HEK293 (cell line): ENCODE data around the gene ACAA1.

Experiments
- HOXA7 ChIP-seq: sonication (generic); formaldehyde crosslinking; IDR thresholded peaks from 2 replicates; pipeline ENCODE4 v1.8.1; 2022; ENCODE audit warnings: missing genetic modification reagents, borderline replicate concordance
- MYNN ChIP-seq: fragments of 450-650 bp; formaldehyde crosslinking; IDR thresholded peaks from 2 replicates; pipeline ENCODE4 v1.5.1; 2016; ENCODE audit warnings: missing biosample characterization, missing genetic modification characterization, borderline replicate concordance
- MZF1 ChIP-seq: fragments of 450-650 bp; formaldehyde crosslinking; IDR thresholded peaks from 2 replicates; pipeline ENCODE4 v1.5.1; 2017; ENCODE audit warnings: missing biosample characterization, missing genetic modification characterization, borderline replicate concordance
- RBAK ChIP-seq: fragments of 450-650 bp; formaldehyde crosslinking; IDR thresholded peaks from 2 replicates; pipeline ENCODE4 v1.5.1; 2016; ENCODE audit warnings: missing biosample characterization, missing genetic modification characterization
- YY1 ChIP-seq: fragments of 450-650 bp; formaldehyde crosslinking; IDR thresholded peaks from 2 replicates; pipeline ENCODE4 v1.5.1; 2018; ENCODE audit warnings: missing biosample characterization, missing genetic modification characterization
- ZNF239 ChIP-seq: fragments of 450-650 bp; formaldehyde crosslinking; IDR thresholded peaks from 2 replicates; pipeline ENCODE4 v1.5.1; 2016; ENCODE audit warnings: missing biosample characterization, missing genetic modification characterization
- ZNF354C ChIP-seq: fragments of 450-650 bp; formaldehyde crosslinking; IDR thresholded peaks from 2 replicates; pipeline ENCODE4 v1.5.1; 2016; ENCODE audit warnings: missing biosample characterization, missing genetic modification characterization, low read depth, borderline replicate concordance
- TF ChIP-seq, protein P1 (sequence below): fragments of 450-650 bp; formaldehyde crosslinking; IDR thresholded peaks from 2 replicates; pipeline ENCODE4 v1.5.1; 2016; ENCODE audit warnings: missing biosample characterization, missing genetic modification characterization
- TF ChIP-seq, protein P2 (sequence below): fragments of 450-650 bp; formaldehyde crosslinking; IDR thresholded peaks from 2 replicates; pipeline ENCODE4 v1.5.1; 2016; ENCODE audit warnings: missing biosample characterization, missing genetic modification characterization
- TF ChIP-seq, protein P3 (sequence below): fragments of 450-650 bp; formaldehyde crosslinking; IDR thresholded peaks from 2 replicates; pipeline ENCODE4 v1.5.1; 2017; ENCODE audit warnings: missing biosample characterization, missing genetic modification characterization
- TF ChIP-seq, protein P4 (sequence below): fragments of 450-650 bp; formaldehyde crosslinking; IDR thresholded peaks from 2 replicates; pipeline ENCODE4 v1.5.1; 2016; ENCODE audit warnings: missing biosample characterization, missing genetic modification characterization
- TF ChIP-seq, protein P5 (sequence below): IDR thresholded peaks from 2 replicates; pipeline ENCODE4 v1.6.1; 2011; ENCODE audit warnings: mild to moderate bottlenecking, low read depth, low read length, borderline replicate concordance

DNA sequence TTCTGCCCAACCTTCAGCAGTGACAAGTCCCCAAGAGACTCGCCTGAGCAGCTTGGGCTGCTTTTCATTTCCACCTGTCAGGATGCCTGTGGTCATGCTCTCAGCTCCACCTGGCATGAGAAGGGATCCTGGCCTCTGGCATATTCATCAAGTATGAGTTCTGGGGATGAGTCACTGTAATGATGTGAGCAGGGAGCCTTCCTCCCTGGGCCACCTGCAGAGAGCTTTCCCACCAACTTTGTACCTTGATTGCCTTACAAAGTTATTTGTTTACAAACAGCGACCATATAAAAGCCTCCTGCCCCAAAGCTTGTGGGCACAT lies 5.0 kb upstream of the ACAA1 start:
- TF ChIP-seq, protein P1, sequence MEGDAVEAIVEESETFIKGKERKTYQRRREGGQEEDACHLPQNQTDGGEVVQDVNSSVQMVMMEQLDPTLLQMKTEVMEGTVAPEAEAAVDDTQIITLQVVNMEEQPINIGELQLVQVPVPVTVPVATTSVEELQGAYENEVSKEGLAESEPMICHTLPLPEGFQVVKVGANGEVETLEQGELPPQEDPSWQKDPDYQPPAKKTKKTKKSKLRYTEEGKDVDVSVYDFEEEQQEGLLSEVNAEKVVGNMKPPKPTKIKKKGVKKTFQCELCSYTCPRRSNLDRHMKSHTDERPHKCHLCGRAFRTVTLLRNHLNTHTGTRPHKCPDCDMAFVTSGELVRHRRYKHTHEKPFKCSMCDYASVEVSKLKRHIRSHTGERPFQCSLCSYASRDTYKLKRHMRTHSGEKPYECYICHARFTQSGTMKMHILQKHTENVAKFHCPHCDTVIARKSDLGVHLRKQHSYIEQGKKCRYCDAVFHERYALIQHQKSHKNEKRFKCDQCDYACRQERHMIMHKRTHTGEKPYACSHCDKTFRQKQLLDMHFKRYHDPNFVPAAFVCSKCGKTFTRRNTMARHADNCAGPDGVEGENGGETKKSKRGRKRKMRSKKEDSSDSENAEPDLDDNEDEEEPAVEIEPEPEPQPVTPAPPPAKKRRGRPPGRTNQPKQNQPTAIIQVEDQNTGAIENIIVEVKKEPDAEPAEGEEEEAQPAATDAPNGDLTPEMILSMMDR (tag by site-specific recombination): no peak
- TF ChIP-seq, protein P2, sequence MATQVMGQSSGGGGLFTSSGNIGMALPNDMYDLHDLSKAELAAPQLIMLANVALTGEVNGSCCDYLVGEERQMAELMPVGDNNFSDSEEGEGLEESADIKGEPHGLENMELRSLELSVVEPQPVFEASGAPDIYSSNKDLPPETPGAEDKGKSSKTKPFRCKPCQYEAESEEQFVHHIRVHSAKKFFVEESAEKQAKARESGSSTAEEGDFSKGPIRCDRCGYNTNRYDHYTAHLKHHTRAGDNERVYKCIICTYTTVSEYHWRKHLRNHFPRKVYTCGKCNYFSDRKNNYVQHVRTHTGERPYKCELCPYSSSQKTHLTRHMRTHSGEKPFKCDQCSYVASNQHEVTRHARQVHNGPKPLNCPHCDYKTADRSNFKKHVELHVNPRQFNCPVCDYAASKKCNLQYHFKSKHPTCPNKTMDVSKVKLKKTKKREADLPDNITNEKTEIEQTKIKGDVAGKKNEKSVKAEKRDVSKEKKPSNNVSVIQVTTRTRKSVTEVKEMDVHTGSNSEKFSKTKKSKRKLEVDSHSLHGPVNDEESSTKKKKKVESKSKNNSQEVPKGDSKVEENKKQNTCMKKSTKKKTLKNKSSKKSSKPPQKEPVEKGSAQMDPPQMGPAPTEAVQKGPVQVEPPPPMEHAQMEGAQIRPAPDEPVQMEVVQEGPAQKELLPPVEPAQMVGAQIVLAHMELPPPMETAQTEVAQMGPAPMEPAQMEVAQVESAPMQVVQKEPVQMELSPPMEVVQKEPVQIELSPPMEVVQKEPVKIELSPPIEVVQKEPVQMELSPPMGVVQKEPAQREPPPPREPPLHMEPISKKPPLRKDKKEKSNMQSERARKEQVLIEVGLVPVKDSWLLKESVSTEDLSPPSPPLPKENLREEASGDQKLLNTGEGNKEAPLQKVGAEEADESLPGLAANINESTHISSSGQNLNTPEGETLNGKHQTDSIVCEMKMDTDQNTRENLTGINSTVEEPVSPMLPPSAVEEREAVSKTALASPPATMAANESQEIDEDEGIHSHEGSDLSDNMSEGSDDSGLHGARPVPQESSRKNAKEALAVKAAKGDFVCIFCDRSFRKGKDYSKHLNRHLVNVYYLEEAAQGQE: no peak
- TF ChIP-seq HOXA7 (CRISPR knock-in tag) (no peak), RBAK (tag by site-specific recombination) (no peak), MZF1 (no peak), ZNF239 (tag by site-specific recombination) (no peak), YY1 (tag by site-specific recombination) (no peak), MYNN (tag by site-specific recombination) (no peak), ZNF354C (tag by site-specific recombination) (no peak)
- TF ChIP-seq, protein P3, sequence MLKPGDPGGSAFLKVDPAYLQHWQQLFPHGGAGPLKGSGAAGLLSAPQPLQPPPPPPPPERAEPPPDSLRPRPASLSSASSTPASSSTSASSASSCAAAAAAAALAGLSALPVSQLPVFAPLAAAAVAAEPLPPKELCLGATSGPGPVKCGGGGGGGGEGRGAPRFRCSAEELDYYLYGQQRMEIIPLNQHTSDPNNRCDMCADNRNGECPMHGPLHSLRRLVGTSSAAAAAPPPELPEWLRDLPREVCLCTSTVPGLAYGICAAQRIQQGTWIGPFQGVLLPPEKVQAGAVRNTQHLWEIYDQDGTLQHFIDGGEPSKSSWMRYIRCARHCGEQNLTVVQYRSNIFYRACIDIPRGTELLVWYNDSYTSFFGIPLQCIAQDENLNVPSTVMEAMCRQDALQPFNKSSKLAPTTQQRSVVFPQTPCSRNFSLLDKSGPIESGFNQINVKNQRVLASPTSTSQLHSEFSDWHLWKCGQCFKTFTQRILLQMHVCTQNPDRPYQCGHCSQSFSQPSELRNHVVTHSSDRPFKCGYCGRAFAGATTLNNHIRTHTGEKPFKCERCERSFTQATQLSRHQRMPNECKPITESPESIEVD (tag by site-specific recombination): no peak
- TF ChIP-seq, protein P4, sequence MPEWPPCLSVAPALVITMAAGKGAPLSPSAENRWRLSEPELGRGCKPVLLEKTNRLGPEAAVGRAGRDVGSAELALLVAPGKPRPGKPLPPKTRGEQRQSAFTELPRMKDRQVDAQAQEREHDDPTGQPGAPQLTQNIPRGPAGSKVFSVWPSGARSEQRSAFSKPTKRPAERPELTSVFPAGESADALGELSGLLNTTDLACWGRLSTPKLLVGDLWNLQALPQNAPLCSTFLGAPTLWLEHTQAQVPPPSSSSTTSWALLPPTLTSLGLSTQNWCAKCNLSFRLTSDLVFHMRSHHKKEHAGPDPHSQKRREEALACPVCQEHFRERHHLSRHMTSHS (tag by site-specific recombination): no peak
- TF ChIP-seq, protein P5, sequence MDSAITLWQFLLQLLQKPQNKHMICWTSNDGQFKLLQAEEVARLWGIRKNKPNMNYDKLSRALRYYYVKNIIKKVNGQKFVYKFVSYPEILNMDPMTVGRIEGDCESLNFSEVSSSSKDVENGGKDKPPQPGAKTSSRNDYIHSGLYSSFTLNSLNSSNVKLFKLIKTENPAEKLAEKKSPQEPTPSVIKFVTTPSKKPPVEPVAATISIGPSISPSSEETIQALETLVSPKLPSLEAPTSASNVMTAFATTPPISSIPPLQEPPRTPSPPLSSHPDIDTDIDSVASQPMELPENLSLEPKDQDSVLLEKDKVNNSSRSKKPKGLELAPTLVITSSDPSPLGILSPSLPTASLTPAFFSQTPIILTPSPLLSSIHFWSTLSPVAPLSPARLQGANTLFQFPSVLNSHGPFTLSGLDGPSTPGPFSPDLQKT: no peak
